ENCODE measurements around the gene SPHK1.

SPHK1 gene, protein sequence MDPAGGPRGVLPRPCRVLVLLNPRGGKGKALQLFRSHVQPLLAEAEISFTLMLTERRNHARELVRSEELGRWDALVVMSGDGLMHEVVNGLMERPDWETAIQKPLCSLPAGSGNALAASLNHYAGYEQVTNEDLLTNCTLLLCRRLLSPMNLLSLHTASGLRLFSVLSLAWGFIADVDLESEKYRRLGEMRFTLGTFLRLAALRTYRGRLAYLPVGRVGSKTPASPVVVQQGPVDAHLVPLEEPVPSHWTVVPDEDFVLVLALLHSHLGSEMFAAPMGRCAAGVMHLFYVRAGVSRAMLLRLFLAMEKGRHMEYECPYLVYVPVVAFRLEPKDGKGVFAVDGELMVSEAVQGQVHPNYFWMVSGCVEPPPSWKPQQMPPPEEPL

DNA sequence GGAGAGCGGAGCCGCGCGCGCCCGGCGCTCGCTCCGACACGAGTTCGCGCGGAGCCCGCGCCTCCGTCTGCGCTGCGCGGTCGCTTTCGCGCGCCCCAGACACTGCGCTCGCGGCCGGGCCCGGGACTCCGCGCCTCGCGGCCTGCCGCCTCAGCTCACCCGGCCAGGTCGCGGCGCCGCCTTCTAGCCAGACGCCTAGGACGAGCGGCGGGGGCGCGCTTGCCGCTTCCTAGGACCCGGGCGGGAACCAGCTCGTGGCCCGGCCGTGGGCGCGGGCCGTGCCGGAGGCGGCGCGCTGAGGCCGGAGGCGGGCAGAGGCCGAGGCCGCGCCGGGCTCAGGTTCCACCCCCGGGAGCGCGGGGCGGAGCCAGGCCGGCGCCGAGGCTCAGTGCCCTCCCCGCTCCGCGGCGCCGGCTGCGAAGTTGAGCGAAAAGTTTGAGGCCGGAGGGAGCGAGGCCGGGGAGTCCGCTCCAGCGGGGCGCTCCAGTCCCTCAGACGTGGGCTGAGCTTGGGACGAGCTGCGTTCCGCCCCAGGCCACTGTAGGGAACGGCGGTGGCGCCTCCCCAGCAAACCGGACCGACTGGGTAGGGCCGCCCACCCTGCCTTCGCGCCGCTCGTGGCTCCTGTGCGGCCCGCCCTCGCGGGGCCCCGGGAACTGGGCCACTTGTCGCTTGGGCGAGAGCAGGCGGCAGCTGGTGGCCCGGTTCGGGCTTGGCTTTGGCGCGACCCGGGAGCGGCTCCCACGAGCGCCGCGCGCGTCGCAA lies at the start of gene SPHK1:
TSS of gene SPHK1 (plus strand) at position 388 of the 765 bp plus-strand sequence. CDS start 1,036 bp downstream, outside the sequence.
- Mint-ChIP-seq H3K27me3 (ENCODE audit: low read depth) (peaks cover 37% of the 10 kb centered on the region), H3K4me1 (peaks cover 19% of the 10 kb centered on the region), H3K4me3 (peak within 1 kb of the TSS; percentile 92 to 93 (median 92)), H3K9me3 (no peaks in the 10 kb centered on the region), H3K36me3 (ENCODE audit: low read depth) (no peaks in the 10 kb centered on the region), H3K27ac (peak within 1 kb of the TSS; percentile 46 to 85 (median 84))
- TF ChIP-seq, protein P1, sequence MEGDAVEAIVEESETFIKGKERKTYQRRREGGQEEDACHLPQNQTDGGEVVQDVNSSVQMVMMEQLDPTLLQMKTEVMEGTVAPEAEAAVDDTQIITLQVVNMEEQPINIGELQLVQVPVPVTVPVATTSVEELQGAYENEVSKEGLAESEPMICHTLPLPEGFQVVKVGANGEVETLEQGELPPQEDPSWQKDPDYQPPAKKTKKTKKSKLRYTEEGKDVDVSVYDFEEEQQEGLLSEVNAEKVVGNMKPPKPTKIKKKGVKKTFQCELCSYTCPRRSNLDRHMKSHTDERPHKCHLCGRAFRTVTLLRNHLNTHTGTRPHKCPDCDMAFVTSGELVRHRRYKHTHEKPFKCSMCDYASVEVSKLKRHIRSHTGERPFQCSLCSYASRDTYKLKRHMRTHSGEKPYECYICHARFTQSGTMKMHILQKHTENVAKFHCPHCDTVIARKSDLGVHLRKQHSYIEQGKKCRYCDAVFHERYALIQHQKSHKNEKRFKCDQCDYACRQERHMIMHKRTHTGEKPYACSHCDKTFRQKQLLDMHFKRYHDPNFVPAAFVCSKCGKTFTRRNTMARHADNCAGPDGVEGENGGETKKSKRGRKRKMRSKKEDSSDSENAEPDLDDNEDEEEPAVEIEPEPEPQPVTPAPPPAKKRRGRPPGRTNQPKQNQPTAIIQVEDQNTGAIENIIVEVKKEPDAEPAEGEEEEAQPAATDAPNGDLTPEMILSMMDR (IDR thresholded peaks at IDR 0.05; ENCODE audit: unreplicated experiment in 3 of 3) = no peak

DNA sequence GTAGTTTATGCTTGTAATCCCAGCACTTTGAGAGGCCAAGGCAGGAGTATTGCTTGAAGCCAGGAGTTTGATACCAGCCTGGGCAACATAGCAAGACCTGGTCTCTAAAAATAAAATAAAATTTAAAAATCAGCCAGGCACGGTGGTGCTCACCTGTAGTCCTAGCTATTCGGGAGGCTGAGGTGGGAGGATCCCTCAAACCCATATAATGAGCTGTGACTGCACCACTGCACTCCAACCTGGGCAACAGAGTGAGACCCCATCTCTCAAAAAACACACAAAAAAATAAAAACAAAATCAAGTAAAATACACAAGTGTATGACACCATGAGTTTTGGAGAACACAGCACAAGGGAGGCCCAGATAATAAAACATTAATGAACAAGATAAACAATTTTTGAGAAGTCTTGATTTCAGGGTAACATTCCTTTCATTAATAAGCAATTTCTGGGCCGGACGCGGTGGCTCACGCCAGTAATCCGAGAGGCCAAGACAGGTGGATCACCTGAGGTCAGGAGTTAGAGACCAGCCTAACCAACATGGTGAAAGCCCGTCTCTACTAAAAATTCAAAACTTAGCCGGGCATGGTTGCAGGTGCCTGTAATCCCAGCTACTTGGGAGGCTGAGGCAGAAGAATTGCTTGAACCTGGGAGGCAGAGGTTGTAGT lies 48.6 kb upstream of the SPHK1 start:
- TF ChIP-seq, protein P1 (IDR thresholded peaks at IDR 0.05; ENCODE audit: unreplicated experiment in 3 of 3) = no peak
- Mint-ChIP-seq H3K4me3 (no peak overlapping the region), H3K27me3 (ENCODE audit: low read depth) (peaks cover 5% of the 10 kb centered on the region), H3K9me3 (no peaks in the 10 kb centered on the region), H3K4me1 (peaks cover 16% of the 10 kb centered on the region), H3K36me3 (ENCODE audit: low read depth) (peaks cover 42% of the 10 kb centered on the region), H3K27ac (no peak overlapping the region)

DNA sequence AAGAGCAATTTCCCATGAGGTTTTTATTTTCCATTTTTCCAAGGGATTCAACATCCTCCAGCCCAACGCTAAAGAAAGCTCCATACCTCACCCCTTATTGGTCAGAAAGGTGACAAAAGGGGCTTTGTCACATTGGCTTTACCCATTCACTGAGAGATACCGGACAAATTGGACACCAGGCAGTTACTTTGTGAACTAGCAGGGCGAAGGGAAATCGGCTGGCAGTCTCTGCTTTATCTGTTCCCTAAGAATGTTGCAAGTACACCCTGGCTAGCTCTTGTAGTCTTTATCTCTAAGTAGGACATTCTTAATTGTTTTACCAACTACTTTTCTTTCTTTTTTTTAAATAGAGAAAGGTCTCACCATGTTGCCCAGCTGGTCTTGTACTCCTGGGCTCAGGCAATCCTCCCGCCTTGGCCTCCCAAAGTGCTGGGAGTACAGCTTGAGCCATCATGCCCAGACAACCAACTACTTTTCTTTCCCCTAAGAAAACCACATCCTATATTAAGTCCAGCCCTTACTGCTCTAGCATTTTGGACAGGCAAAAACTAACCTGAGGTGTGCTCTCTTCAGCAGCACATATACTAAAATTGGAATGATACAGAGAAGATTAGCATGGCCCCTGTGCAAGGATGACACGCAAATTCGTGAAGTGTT lies 47.5 kb upstream of the SPHK1 start:
- TF ChIP-seq, protein P1 (IDR thresholded peaks at IDR 0.05; ENCODE audit: unreplicated experiment in 3 of 3) = no peak
- Mint-ChIP-seq H3K4me3 (no peak overlapping the region), H3K27ac (peak overlapping the region in 1 of 3 experiments; percentile 21), H3K4me1 (peaks cover 11% of the 10 kb centered on the region), H3K36me3 (ENCODE audit: low read depth) (peaks cover 46% of the 10 kb centered on the region), H3K9me3 (no peaks in the 10 kb centered on the region), H3K27me3 (ENCODE audit: low read depth) (peaks cover 5% of the 10 kb centered on the region)

DNA sequence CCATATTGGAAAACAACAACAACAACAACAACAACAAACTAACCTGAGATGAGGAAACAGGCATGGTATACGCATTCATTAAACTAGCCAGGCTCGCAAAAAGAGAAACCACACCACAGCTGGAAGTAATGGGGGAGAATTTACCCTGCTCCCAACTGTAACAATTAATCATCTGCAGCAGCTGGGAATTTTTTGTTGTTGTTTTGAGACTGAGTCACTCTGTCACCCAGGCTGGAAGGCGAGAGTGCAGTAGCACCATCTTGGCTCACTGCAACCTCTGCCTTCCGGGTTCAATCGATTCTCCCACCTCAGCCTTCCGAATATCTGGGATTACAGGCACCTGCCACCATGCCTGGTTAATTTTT lies 47.0 kb upstream of the SPHK1 start:
- peaks cover 5% of the 10 kb centered on the region for H3K27me3 Mint-ChIP-seq (ENCODE audit: low read depth)
- no peak overlapping the region for H3K4me3 Mint-ChIP-seq
- TF ChIP-seq, protein P1 (IDR thresholded peaks at IDR 0.05; ENCODE audit: unreplicated experiment in 3 of 3) = no peak
- peak overlapping the region in 1 of 3 experiments; percentile 21 for H3K27ac Mint-ChIP-seq
- no peaks in the 10 kb centered on the region for H3K9me3 Mint-ChIP-seq
- peaks cover 8% of the 10 kb centered on the region for H3K4me1 Mint-ChIP-seq
- H3K36me3 Mint-ChIP-seq (ENCODE audit: low read depth) = peaks cover 50% of the 10 kb centered on the region

DNA sequence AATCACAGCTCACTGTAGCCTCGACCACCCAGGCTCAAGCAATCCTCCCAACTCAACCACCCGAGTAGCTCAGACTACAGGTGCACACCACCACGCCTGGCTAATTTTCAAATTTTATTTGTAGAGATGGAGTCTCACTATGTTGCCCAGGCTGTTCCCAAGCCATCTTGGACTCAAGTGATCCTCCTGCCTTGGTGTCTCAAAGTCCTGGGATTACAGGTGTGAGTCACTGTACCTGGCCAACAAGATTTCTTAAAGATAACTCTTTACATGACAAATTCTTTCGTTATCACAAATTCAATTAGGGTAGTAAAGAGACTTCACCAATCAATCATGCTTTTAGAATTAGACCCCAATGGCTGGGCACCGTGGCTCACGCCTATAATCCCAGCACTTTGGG lies 43.1 kb upstream of the SPHK1 start:
- H3K27ac Mint-ChIP-seq = no peak overlapping the region
- H3K4me1 Mint-ChIP-seq = peaks cover 5% of the 10 kb centered on the region
- H3K27me3 Mint-ChIP-seq (ENCODE audit: low read depth) = no peaks in the 10 kb centered on the region
- TF ChIP-seq, protein P1 (IDR thresholded peaks at IDR 0.05; ENCODE audit: unreplicated experiment in 3 of 3) = no peak
- no peaks in the 10 kb centered on the region for H3K9me3 Mint-ChIP-seq
- peaks cover 54% of the 10 kb centered on the region for H3K36me3 Mint-ChIP-seq (ENCODE audit: low read depth)
- H3K4me3 Mint-ChIP-seq = no peak overlapping the region

Measured in nephron (organoid).